ENCODE data around the gene CST4.
"Not testable (repeated sequence)": the region's sequence is repeated elsewhere in the genome, so short reads cannot be mapped to it uniquely, and the experiment has no call there.

CST4 gene, protein sequence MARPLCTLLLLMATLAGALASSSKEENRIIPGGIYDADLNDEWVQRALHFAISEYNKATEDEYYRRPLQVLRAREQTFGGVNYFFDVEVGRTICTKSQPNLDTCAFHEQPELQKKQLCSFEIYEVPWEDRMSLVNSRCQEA

DNA sequence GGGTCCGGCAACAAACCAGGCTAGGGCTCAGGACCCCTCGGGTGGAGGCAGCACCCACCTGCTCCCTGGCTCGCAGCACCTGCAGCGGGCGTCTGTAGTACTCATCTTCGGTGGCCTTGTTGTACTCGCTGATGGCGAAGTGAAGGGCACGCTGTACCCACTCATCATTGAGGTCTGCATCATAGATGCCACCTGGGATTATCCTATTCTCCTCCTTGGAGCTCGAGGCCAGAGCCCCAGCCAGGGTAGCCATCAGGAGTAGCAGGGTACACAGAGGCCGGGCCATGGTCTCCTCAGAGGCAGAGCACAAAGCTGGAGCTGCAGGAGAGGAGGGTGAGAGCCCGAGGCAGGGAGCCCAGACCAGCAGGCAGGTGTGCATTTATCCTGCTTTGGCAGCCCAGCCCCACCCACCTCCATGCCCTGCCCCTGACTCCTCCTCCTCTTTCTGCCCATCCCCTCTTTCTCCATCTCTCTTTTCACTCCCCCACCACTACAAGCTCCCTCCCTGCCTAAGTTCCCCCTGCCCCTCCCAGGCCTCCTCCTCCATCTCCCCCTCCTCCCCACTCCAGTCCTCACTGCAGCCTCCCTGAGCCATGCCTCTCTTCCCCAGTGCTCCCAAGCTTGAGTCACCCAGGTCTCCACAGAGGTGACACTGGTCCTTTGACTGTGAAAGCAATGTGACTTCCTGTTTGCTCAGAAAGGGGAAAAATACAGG, at the start of gene CST4:
TSS of gene CST4 (minus strand) at position 355 of the 715 bp plus-strand sequence. CDS start at position 286, 69 bp downstream.
- not testable (repeated sequence) for DNase-seq

DNA sequence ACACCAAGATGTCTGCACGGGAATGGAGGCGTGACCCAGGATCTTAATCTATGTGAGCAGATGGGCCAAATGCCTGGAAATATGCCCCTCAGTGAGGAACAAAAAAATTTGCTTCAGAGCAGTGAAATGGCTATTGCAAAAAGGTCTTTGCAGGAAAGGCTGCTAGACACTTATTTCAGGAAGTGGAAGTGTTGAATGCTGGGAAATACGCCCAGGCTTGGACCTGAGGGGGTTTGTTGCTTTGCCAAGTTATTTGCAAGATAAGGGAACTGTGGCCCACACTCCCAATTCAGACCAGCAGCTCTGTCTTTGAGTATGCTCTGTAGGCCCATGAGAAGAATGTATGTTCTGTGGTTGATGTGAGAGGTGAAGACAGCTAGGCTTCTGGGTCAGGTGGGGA, 46.6 kb upstream of the CST4 start:
- not testable (repeated sequence) for DNase-seq

GRCh38 chr20:23734949-23735348, 46.1 kb upstream of the CST4 start:
- not testable (repeated sequence) for DNase-seq

DNA sequence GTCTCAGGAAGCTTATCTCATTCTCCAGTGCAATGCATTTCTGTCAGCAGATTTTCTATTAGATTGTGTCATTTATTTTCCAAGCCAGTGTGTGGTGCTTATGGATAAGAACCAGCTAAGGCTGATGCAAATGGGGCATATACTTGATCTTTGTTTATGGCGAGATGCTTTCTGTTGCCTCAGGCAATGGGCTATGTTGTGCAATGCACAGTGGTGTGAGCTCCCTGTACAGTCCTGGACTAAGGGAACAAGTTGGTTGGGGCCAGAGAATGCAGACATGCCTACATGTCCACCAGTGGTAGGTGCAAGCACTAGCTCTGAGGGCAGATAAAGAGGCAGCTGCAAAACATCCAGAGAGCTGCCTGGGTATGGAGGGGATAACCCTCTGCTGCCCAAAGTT, 45.6 kb upstream of the CST4 start:
- not testable (repeated sequence) for DNase-seq

- no peak for DNase-seq
Observed at GRCh38 chr20:23727016-23727415, 38.2 kb upstream of the CST4 start.

DNA sequence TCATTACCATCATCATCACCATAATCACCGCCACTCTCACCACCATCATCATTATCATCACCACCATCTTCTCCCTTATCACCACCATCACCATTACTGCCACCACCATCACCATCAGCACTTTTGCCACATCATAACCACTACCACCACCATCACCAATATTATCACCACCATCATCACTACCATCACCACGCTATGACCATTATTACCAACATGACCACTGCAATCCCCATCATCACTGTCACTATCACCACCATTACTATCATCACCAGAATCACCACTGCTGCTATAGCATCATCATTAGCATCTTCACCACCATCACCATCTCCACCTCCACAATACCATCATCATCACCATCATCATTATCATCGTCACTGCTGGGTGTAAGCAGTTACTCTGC, 36.3 kb upstream of the CST4 start:
- no peak for DNase-seq

DNA sequence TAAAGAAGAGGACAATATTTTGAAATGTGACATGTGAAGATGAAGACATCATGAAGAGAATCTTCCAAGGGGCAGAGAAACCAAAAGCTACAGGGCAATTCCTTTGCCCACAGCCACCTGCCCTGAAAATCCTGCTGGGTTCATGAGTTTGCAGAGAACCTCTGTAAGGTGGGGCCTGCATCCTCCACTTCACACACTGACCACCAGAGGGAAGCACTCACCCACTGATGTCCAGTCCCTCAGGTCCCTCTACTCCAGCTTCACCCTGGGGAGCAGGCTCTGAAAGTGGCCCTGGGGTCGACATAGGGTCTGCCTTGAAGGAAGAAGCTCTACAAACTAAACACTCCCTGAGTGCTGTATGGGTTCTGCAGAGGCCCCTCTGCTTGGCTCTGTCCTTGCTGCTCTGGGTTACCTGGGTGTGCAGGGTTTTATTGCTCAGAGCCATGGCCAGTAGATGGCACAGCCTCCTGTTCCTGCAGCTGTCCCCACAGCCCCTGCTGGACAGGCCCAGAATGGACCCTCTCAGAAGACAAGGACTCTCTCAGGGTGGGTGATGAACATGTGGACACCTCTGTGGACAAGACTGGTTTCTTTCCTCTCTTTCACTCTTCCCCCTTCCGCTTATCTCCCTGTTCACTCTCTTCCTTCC, 34.9 kb upstream of the CST4 start:
- not testable (repeated sequence) for DNase-seq

DNA sequence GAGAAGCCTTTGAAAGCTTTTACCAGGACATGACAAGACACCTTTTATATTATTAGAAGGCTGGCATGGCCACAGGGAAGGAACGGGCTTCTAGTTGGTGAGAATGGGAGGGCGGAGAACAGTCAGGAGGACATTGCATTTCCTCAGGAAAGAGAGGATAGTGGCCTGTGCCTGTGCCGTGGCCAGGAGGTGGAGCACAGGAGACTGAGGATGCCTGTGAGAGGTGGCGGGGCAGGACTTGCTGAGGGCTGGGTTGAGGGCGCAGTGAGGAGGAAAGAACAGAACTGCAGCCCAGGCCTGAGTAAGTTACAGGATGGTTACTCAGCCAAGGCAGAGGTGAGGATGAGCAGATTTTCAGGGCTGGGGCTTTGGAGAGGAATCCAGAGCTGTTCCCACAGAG, 34.0 kb upstream of the CST4 start:
- not testable (repeated sequence) for DNase-seq

GRCh38 chr20:23721962-23722361, 33.1 kb upstream of the CST4 start:
- no peak for DNase-seq

DNA sequence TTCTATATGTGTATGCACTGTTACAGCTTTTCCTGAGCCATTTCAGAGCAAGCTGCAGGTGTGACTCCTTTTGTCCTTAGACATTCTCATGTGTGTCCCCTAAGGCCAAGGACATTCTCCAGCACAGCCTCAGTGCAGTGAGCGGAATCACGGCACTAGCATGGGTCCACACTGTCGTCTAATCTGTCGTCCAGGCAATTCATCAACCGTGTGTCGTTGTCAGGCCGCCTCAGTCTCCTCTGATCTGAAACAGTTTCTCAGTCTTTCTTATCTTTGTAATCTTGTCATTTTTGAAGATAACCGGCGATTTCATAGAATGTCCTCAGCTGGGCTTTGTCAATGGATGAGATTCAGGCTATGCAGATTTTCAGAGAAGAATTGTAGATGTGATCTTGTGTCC, 30.5 kb upstream of the CST4 start:
- not testable (repeated sequence) for DNase-seq

DNA sequence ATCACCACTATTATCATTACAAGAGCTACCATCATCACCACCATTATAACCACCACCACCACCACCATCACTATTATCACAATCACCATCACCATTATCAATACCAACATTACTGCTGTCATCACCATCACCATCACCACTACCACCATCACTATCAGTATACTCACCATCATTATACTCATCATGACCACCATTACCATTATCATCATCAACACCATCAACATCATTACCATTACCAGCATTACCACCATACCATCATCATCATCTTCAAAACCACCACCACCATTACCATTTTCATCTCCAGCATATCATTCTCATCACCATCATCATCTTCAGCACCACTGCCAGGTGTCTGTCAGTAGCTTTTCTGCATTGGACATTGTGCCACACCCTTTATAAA, 22.9 kb upstream of the CST4 start:
- DNase-seq, result not testable (repeated sequence)

DNA sequence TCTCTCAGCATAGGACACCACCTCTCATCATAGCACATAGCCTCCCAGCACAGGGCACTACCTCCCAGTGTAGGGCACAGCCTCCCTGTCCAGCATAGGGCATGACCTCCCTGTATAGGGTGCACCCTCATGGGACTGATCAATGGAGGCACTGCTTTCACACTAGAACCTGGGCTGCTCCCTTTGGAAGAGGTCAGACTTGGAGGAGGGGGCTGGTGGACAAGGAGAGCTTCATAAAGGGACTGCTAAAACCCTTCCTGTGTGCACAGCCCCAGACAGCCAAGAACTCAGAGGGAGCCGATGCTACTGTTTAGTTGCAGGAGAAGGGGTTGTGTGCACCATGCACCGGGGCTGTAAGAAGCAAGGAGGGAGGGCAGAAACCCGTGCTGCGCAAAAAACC, 21.9 kb upstream of the CST4 start:
- DNase-seq, result no peak

DNA sequence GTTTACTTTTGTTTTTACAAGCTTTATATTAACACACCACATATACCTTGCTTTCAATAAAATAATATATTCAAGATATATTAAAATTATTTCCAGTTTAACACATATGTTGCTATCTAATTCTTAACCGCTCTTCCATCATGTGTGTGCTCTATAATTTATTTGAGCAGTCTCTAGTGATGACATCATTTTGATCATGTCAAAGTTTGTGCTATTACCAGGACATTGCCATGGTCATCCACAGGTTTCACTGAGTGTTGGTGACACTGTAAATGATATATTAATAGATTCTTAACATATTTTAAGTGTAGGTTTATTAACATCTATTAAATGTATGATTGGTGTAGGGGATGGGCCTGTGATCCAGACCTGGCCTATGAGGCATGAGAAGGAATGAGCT, 17.1 kb upstream of the CST4 start:
- DNase-seq, result no peak

GRCh38 chr20:23702021-23702420, 13.2 kb upstream of the CST4 start:
- DNase-seq, result no peak

- no peak for DNase-seq
Observed at GRCh38 chr20:23700931-23701330, 12.1 kb upstream of the CST4 start.

GRCh38 chr20:23697947-23698346, 9.1 kb upstream of the CST4 start:
- no peak for DNase-seq

DNA sequence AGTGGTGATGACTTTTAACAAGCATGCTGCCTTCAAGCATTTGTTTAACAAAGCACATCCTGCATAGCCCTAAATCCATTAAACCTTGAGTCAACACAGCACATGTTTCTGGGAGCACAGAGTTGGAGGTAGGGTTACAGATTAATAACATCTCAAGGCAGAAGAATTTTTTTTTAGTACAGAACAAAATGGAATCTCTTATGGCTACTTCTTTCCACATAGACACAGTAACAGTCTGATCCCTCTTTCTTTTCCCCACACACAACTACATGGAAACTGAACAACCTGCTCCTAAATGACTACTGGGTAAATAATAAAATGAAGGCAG, 6.2 kb upstream of the CST4 start:
- DNase-seq, result not testable (repeated sequence)

GRCh38 chr20:23694178-23695067, 5.6 kb upstream of the CST4 start:
- not testable (repeated sequence) for DNase-seq

- not testable (repeated sequence) for DNase-seq
Observed at GRCh38 chr20:23692725-23693619, 4.1 kb upstream of the CST4 start.

- DNase-seq, result no peak
Observed at GRCh38 chr20:23691675-23692074, 2.8 kb upstream of the CST4 start.

DNA sequence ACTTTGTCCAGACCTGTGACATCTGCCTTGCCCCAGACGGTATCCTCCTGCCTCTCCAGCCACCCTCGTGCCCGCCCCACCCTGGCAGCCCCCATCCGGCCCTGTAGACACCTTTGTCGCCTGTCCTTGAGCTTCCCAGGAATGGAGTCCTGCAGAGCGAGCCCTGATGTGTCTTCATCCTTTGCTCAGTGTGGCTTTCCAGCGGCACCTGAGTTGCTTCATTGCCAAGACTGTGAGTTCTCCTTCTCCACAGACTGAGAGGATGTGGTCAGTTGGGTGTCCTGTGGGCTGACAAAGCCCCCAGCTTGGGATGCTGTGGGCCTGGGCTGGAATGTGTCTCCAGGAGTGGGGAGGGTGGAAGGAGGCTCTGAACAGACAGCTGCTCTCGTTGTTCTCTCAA, 1.7 kb upstream of the CST4 start:
- DNase-seq, result no peak

GRCh38 chr20:23689399-23689690, 507 bp upstream of the CST4 start:
- no peak for DNase-seq

- DNase-seq, result no peak
Observed at GRCh38 chr20:23687986-23688385, 852 bp downstream of the CST4 start.

Measured in activated effector memory CD4-positive, alpha-beta T cell treated with Interleukin-2 at 50 U/mL for 16 hours (primary cell).